ENCODE results near the gene DCBLD1. TPM values are rescaled to one million over a fixed set of nuclear protein-coding genes. Genes with fewer than 3 reads are reported as not detected.

DCBLD1 gene
- total and polyA plus RNA-seq, 2 donors (not counting 3 experiments of a cell fraction or from before 2014, with no cell fraction given) = 30.2 to 44.3 TPM

DNA sequence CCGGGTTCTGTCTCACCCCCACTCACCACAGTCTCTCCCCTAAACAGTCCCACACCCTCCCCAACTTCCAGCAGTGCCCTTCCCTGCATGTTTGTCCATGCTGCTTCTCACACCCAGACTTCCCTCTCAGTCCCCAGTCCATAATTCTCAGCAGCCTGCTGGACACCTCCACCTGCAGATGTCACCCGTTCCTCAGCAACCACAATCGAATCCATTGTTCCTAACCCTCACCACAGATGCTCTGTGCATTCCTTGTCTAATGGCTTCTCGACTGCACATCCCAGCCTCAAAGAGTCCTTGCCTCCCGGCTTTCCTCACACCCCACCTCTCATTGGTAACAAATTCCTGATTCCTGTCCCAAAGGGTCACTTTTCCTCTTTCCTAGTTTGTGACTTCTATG lies 64.2 kb downstream of the DCBLD1 start:
- BruUV-seq (replicated peaks) = no TSS peak
- CTCF ChIA-PET = interaction anchor here (1.1 to 1.2 kb wide), 2 partner anchors 64 to 97 kb away, joined by 4 read pairs; no protein-coding TSS in a partner anchor
- TF ChIP-seq GATA2 (IDR thresholded peaks at IDR 0.05; ENCODE audit: insufficient read depth, insufficient read length, low read depth, low read length) = no peak
- no peak for TF ChIP-seq POLR2AphosphoS5 (IDR thresholded peaks at IDR 0.05; ENCODE audit: insufficient read depth, low read depth, low read length)
- TF ChIP-seq MYC (IDR thresholded peaks at IDR 0.05; ENCODE audit: low read depth, low read length) = no peak
- TF ChIP-seq POLR2A (IDR thresholded peaks at IDR 0.05; ENCODE audit: low read depth, low read length) = no peak
- TF ChIP-seq, protein P1, sequence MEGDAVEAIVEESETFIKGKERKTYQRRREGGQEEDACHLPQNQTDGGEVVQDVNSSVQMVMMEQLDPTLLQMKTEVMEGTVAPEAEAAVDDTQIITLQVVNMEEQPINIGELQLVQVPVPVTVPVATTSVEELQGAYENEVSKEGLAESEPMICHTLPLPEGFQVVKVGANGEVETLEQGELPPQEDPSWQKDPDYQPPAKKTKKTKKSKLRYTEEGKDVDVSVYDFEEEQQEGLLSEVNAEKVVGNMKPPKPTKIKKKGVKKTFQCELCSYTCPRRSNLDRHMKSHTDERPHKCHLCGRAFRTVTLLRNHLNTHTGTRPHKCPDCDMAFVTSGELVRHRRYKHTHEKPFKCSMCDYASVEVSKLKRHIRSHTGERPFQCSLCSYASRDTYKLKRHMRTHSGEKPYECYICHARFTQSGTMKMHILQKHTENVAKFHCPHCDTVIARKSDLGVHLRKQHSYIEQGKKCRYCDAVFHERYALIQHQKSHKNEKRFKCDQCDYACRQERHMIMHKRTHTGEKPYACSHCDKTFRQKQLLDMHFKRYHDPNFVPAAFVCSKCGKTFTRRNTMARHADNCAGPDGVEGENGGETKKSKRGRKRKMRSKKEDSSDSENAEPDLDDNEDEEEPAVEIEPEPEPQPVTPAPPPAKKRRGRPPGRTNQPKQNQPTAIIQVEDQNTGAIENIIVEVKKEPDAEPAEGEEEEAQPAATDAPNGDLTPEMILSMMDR (IDR thresholded peaks at IDR 0.05; ENCODE audit: extremely low read depth in 1 of 2, insufficient read depth in 1 of 2, low read depth in 1 of 2, low read length in 2 of 2) = no peak
- no peak for TF ChIP-seq EZH2 (IDR thresholded peaks at IDR 0.05; ENCODE audit: borderline replicate concordance, low read depth, low read length, severe bottlenecking)
- TF ChIP-seq JUN (IDR thresholded peaks at IDR 0.05; ENCODE audit: borderline replicate concordance, insufficient read depth, insufficient read length, low read depth) = no peak
- TF ChIP-seq, protein P2, sequence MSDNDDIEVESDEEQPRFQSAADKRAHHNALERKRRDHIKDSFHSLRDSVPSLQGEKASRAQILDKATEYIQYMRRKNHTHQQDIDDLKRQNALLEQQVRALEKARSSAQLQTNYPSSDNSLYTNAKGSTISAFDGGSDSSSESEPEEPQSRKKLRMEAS (IDR thresholded peaks at IDR 0.05; ENCODE audit: insufficient read depth, insufficient read length) = no peak
- TF ChIP-seq FOS (IDR thresholded peaks at IDR 0.05; ENCODE audit: borderline replicate concordance, insufficient read depth, low read length) = no peak
- no peak for DNase-seq (ENCODE audit: low read depth, low spot score)
- Histone ChIP-seq H3K4me2 (ENCODE audit: insufficient read depth, low read length) (no peak overlapping the region), H3K4me3 (replicated peaks in 1 of 3; ENCODE audit: insufficient read depth in 1 of 3, low read depth in 1 of 3, low read length in 3 of 3) (no peak overlapping the region), H3K27me3 (ENCODE audit: control insufficient read depth in 2 of 2, insufficient read depth in 2 of 2, low read length in 2 of 2) (no peaks in the 10 kb centered on the region), H3K36me3 (ENCODE audit: control insufficient read depth in 2 of 2, extremely low read depth in 1 of 2, insufficient read depth in 2 of 2, low read length in 2 of 2) (peaks cover 12 to 24% of the 10 kb centered on the region in 2 experiments), H2AFZ (ENCODE audit: low read depth, low read length) (no peak overlapping the region), H3K9me1 (replicated peaks; ENCODE audit: control insufficient read depth, extremely low read depth, insufficient read depth, low read length) (no peaks in the 10 kb centered on the region), H3K27ac (ENCODE audit: insufficient read depth, low read depth, low read length) (no peak overlapping the region), H3K79me2 (ENCODE audit: control insufficient read depth, insufficient read depth, low read length) (peaks cover 8% of the 10 kb centered on the region), H3K9ac (replicated peaks; ENCODE audit: extremely low read depth, insufficient read depth, low read length) (no peak overlapping the region), H3K9me3 (replicated peaks; ENCODE audit: control insufficient read depth, insufficient read depth, low read length) (no peaks in the 10 kb centered on the region), H4K20me1 (replicated peaks; ENCODE audit: control insufficient read depth, extremely low read depth, insufficient read depth, low read length) (no peaks in the 10 kb centered on the region), H3K4me1 (ENCODE audit: control insufficient read depth, extremely low read depth, insufficient read depth, low read length) (peaks cover 32% of the 10 kb centered on the region)
- intact Hi-C loops (cut with micrococcal nuclease) (no loop called here), dilution Hi-C loops (cut with MboI; ENCODE audit: extremely low pct_ligation_motif_present, low sequenced_read_pairs) (no loop called here)
- POLR2A ChIA-PET = no interaction called here
- FAIRE-seq = no peak

All from endothelial cell of umbilical vein (primary cell).